ENCODE measurements around the gene RBP7. TPM values are rescaled to one million over a fixed set of nuclear protein-coding genes. Genes with fewer than 3 reads are reported as not detected.

Gene RBP7
- total and polyA plus RNA-seq, 4 donors, result 1.2 to 11.8 (median 4.8) TPM

DNA sequence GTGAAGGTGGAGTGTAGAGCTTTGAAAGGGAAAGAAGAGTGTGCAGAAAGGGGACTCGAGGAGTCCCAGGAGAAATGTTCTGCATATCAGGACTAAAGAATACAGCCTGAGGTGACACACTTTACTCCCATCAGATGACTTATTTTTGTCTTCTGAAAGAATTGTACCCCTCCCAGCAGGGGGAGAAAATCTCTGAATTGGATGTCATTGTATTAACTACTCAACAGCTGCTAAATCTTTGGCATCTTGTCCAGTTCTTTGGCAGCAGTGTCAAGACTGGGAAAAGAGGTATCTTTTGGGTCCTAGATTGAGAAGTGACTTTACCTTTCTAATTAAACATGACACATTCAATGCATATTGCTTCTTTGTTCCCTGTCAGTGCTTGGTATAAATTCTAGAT lies 54.6 kb downstream of the RBP7 start:
- Histone ChIP-seq H3K4me3 (ENCODE audit: low read depth in 1 of 3, low read length in 3 of 3) (no peak overlapping the region), H3K9me3 (ENCODE audit: control insufficient read depth in 4 of 4, low read length in 3 of 4) (no peaks in the 10 kb centered on the region), H3K36me3 (ENCODE audit: control insufficient read depth in 4 of 4, insufficient read depth in 3 of 4, low read depth in 1 of 4, low read length in 3 of 4) (peaks cover 0 to 6% (median 2%) of the 10 kb centered on the region in 4 donors), H3K27me3 (ENCODE audit: control insufficient read depth in 4 of 4, insufficient read depth in 4 of 4, low read length in 3 of 4) (no peaks in the 10 kb centered on the region), H3K4me1 (ENCODE audit: control insufficient read depth in 4 of 4, insufficient read depth in 4 of 4, low read length in 3 of 4) (peaks cover 2 to 20% (median 15%) of the 10 kb centered on the region in 4 donors), H3K9ac (ENCODE audit: low read depth in 1 of 2, low read length in 2 of 2) (no peak overlapping the region), H3K27ac (ENCODE audit: low read depth in 1 of 2, low read length in 2 of 2) (no peak overlapping the region)
- no peak for TF ChIP-seq RXRA (IDR thresholded peaks at IDR 0.05)
- no peak for TF ChIP-seq JUND (IDR thresholded peaks at IDR 0.05)
- TF ChIP-seq EGR1 (IDR thresholded peaks at IDR 0.05; ENCODE audit: low read depth in 2 of 2), result no peak
- TF ChIP-seq, protein P1, sequence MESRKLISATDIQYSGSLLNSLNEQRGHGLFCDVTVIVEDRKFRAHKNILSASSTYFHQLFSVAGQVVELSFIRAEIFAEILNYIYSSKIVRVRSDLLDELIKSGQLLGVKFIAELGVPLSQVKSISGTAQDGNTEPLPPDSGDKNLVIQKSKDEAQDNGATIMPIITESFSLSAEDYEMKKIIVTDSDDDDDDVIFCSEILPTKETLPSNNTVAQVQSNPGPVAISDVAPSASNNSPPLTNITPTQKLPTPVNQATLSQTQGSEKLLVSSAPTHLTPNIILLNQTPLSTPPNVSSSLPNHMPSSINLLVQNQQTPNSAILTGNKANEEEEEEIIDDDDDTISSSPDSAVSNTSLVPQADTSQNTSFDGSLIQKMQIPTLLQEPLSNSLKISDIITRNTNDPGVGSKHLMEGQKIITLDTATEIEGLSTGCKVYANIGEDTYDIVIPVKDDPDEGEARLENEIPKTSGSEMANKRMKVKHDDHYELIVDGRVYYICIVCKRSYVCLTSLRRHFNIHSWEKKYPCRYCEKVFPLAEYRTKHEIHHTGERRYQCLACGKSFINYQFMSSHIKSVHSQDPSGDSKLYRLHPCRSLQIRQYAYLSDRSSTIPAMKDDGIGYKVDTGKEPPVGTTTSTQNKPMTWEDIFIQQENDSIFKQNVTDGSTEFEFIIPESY (IDR thresholded peaks at IDR 0.05), result no peak
- no peak for DNase-seq (ENCODE audit: low spot score)
- WGBS, result 96% methylated on average over 1 of the region's 1 CpG

DNA sequence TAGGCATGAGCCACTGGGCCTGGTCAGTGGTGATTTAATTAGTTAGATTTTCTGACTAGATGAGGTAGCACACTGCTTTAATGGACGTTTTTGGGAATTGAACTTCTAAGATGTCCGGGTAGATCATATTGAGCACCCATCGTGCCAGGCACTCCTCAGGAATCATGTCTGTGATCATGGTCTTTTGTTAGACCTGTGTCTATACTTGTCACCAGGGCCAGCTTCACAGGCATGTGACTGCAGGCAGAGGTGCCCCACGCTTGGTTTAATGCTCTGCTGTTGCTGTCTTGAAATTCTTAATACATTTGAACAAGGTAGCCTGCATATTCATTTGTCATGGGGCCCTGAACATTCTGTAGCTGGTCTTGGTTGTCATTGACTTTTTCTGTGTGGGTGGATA lies 55.3 kb downstream of the RBP7 start:
- DNase-seq (ENCODE audit: low spot score), result no peak
- Histone ChIP-seq H3K27ac (ENCODE audit: low read depth in 1 of 2, low read length in 2 of 2) (no peak overlapping the region), H3K9me3 (ENCODE audit: control insufficient read depth in 4 of 4, low read length in 3 of 4) (no peaks in the 10 kb centered on the region), H3K27me3 (ENCODE audit: control insufficient read depth in 4 of 4, insufficient read depth in 4 of 4, low read length in 3 of 4) (no peaks in the 10 kb centered on the region), H3K4me1 (ENCODE audit: control insufficient read depth in 4 of 4, insufficient read depth in 4 of 4, low read length in 3 of 4) (peaks cover 2 to 20% (median 18%) of the 10 kb centered on the region in 4 donors), H3K4me3 (ENCODE audit: low read depth in 1 of 3, low read length in 3 of 3) (no peak overlapping the region), H3K36me3 (ENCODE audit: control insufficient read depth in 4 of 4, insufficient read depth in 3 of 4, low read depth in 1 of 4, low read length in 3 of 4) (peaks cover 0 to 6% (median 2%) of the 10 kb centered on the region in 4 donors), H3K9ac (ENCODE audit: low read depth in 1 of 2, low read length in 2 of 2) (no peak overlapping the region)
- TF ChIP-seq GABPA (IDR thresholded peaks at IDR 0.05 in 1 of 2, conservative IDR thresholded peaks at IDR 0.05 in 1 of 2), result no peak
- no peak for TF ChIP-seq EGR1 (IDR thresholded peaks at IDR 0.05; ENCODE audit: low read depth in 2 of 2)
- no peak for TF ChIP-seq HNF4G (IDR thresholded peaks at IDR 0.05)
- TF ChIP-seq FOXA1 (IDR thresholded peaks at IDR 0.05), result no peak
- TF ChIP-seq FOXA2 (IDR thresholded peaks at IDR 0.05), result no peak
- TF ChIP-seq, protein P2, sequence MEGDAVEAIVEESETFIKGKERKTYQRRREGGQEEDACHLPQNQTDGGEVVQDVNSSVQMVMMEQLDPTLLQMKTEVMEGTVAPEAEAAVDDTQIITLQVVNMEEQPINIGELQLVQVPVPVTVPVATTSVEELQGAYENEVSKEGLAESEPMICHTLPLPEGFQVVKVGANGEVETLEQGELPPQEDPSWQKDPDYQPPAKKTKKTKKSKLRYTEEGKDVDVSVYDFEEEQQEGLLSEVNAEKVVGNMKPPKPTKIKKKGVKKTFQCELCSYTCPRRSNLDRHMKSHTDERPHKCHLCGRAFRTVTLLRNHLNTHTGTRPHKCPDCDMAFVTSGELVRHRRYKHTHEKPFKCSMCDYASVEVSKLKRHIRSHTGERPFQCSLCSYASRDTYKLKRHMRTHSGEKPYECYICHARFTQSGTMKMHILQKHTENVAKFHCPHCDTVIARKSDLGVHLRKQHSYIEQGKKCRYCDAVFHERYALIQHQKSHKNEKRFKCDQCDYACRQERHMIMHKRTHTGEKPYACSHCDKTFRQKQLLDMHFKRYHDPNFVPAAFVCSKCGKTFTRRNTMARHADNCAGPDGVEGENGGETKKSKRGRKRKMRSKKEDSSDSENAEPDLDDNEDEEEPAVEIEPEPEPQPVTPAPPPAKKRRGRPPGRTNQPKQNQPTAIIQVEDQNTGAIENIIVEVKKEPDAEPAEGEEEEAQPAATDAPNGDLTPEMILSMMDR (IDR thresholded peaks at IDR 0.05; ENCODE audit: low read depth, low read length, missing input control), result no peak
- TF ChIP-seq, protein P3, sequence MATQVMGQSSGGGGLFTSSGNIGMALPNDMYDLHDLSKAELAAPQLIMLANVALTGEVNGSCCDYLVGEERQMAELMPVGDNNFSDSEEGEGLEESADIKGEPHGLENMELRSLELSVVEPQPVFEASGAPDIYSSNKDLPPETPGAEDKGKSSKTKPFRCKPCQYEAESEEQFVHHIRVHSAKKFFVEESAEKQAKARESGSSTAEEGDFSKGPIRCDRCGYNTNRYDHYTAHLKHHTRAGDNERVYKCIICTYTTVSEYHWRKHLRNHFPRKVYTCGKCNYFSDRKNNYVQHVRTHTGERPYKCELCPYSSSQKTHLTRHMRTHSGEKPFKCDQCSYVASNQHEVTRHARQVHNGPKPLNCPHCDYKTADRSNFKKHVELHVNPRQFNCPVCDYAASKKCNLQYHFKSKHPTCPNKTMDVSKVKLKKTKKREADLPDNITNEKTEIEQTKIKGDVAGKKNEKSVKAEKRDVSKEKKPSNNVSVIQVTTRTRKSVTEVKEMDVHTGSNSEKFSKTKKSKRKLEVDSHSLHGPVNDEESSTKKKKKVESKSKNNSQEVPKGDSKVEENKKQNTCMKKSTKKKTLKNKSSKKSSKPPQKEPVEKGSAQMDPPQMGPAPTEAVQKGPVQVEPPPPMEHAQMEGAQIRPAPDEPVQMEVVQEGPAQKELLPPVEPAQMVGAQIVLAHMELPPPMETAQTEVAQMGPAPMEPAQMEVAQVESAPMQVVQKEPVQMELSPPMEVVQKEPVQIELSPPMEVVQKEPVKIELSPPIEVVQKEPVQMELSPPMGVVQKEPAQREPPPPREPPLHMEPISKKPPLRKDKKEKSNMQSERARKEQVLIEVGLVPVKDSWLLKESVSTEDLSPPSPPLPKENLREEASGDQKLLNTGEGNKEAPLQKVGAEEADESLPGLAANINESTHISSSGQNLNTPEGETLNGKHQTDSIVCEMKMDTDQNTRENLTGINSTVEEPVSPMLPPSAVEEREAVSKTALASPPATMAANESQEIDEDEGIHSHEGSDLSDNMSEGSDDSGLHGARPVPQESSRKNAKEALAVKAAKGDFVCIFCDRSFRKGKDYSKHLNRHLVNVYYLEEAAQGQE (IDR thresholded peaks at IDR 0.05), result no peak
- TF ChIP-seq JUND (IDR thresholded peaks at IDR 0.05), result no peak
- no peak for TF ChIP-seq HNF4A (conservative IDR thresholded peaks at IDR 0.05)
- TF ChIP-seq, protein P4, sequence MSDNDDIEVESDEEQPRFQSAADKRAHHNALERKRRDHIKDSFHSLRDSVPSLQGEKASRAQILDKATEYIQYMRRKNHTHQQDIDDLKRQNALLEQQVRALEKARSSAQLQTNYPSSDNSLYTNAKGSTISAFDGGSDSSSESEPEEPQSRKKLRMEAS (IDR thresholded peaks at IDR 0.05), result no peak
- TF ChIP-seq RXRA (IDR thresholded peaks at IDR 0.05), result no peak
- TF ChIP-seq TAF1 (conservative IDR thresholded peaks at IDR 0.05), result no peak
- TF ChIP-seq, protein P1 (IDR thresholded peaks at IDR 0.05), result no peak
- TF ChIP-seq, protein P5, sequence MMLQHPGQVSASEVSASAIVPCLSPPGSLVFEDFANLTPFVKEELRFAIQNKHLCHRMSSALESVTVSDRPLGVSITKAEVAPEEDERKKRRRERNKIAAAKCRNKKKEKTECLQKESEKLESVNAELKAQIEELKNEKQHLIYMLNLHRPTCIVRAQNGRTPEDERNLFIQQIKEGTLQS (IDR thresholded peaks at IDR 0.05), result no peak
- no peak for TF ChIP-seq YY1 (IDR thresholded peaks at IDR 0.05)
- no peak for TF ChIP-seq NR2F2 (IDR thresholded peaks at IDR 0.05)
- no peak for TF ChIP-seq SP1 (IDR thresholded peaks at IDR 0.05)
- 95% methylated on average over 4 of the region's 4 CpGs for WGBS

All from liver (tissue), 9 donors.